Smooth muscle cell (in vitro differentiated cells): ENCODE results near the gene LRRK1. TPM values are rescaled to one million over a fixed set of nuclear protein-coding genes. Genes with fewer than 3 reads are reported as not detected.

Source experiments
- DNase-seq: peaks from one replicate; lab custom pipeline; 2025; ENCODE audit not compliant: unreplicated experiment; lab: John Stamatoyannopoulos, UW
- H2AFZ ChIP-seq: fragments of 200-600 bp; sonication (generic); 2 replicates; pipeline ENCODE4 v1.6.0; 2016; ENCODE audit warnings: antibody characterized with exemption, low read depth, mild to moderate bottlenecking
- H3F3A ChIP-seq: fragments of 200-600 bp; sonication (generic); 2 replicates; pipeline ENCODE4 v1.6.0; 2017; ENCODE audit warnings: antibody characterized with exemption, low read depth
- H3K27ac ChIP-seq: fragments of 200-600 bp; sonication (generic); 2 replicates; pipeline ENCODE4 v1.5.1; 2016; ENCODE audit warnings: low read depth, mild to moderate bottlenecking
- H3K27me3 ChIP-seq: fragments of 200-600 bp; sonication (generic); 2 replicates; pipeline ENCODE4 v1.6.1; 2016; ENCODE audit warnings: low read depth, mild to moderate bottlenecking
- H3K36me3 ChIP-seq: fragments of 200-600 bp; sonication (generic); 2 replicates; pipeline ENCODE4 v1.5.1; 2016; ENCODE audit warnings: low read depth
- H3K4me1 ChIP-seq: fragments of 200-600 bp; sonication (generic); 2 replicates; pipeline ENCODE4 v1.5.1; 2016; ENCODE audit warnings: low read depth
- H3K4me2 ChIP-seq: fragments of 200-600 bp; sonication (generic); 2 replicates; pipeline ENCODE4 v1.6.0; 2016; ENCODE audit warnings: mild to moderate bottlenecking
- H3K4me3 ChIP-seq: fragments of 200-600 bp; sonication (generic); 2 replicates; pipeline ENCODE4 v1.5.1; 2016; ENCODE audit warnings: mild to moderate bottlenecking
- H3K79me2 ChIP-seq: fragments of 200-600 bp; sonication (generic); 2 replicates; pipeline ENCODE4 v1.6.0; 2016; ENCODE audit warnings: low read depth, mild to moderate bottlenecking
- H3K9ac ChIP-seq: fragments of 200-600 bp; sonication (generic); 2 replicates; pipeline ENCODE4 v1.6.0; 2016; ENCODE audit warnings: low read depth
- H3K9me3 ChIP-seq: fragments of 200-600 bp; sonication (generic); replicated peaks from 2 replicates; pipeline ENCODE4 v1.5.1; 2016; ENCODE audit warnings: low read depth
- H4K20me1 ChIP-seq: fragments of 200-600 bp; sonication (generic); 2 replicates; pipeline ENCODE4 v1.6.0; 2016; ENCODE audit warnings: low read depth
- WGBS: methylation state at CpG from one replicate; pipeline ENCODE4 v1.1.7; 2016; ENCODE audit warnings: low lambda C conversion rate; 5-methylcytosine and 5-hydroxymethylcytosine counted together
- polyA plus RNA-seq: library from polyadenylated mRNA; unstranded; fragments of >200 nt; fragmentation: Nextera tagmentation; extraction: Ambion mirVana; gene quantifications from 2 replicates; pipeline ENCODE4 v1.2.1, GENCODE V29; 2016
- total RNA-seq: library from RNA; depleted of rRNA; stranded (reverse); fragments of >200 nt; gene quantifications from 2 replicates; pipeline ENCODE4 v1.2.3, GENCODE V29; 2014
- TF ChIP-seq, protein P1 (sequence below): fragments of 200-600 bp; sonication (generic); IDR thresholded peaks from 2 replicates; pipeline ENCODE4 v1.5.1; 2017; ENCODE audit warnings: borderline replicate concordance, mild to moderate bottlenecking, antibody characterized with exemption; ENCODE audit not compliant: insufficient read depth, poor library complexity, severe bottlenecking

LRRK1 gene
- total and polyA plus RNA-seq, 2 experiments from 2014 or later, result 1.1 to 1.6 TPM

DNA sequence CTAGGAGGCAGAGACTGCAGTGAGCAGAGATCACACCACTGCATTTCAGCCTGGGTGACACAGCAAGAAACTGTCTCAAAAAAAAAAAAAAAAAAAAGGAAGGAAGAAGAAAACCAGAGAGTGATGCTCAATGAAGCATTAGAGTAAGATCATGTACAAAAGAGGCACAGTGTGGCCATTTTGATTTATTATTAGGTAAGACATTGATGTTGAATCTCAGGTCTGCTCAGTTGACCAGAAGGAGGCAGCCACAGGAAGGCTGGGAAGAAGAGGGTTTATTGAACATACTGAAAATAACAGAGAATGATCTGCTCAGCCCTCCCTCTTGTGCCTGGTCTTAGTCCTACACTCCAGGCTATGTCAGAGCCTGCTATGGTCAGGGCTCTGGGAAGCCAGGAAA lies 15.6 kb downstream of the LRRK1 start:
- H3K27me3 ChIP-seq, result no peaks in the 10 kb centered on the region
- no peaks in the 10 kb centered on the region for H3K79me2 ChIP-seq
- no peak for DNase-seq
- no peaks in the 10 kb centered on the region for H4K20me1 ChIP-seq
- no peak overlapping the region for H3K4me3 ChIP-seq
- H3K9ac ChIP-seq, result no peak overlapping the region
- no peak overlapping the region for H3K4me2 ChIP-seq
- TF ChIP-seq, protein P1, sequence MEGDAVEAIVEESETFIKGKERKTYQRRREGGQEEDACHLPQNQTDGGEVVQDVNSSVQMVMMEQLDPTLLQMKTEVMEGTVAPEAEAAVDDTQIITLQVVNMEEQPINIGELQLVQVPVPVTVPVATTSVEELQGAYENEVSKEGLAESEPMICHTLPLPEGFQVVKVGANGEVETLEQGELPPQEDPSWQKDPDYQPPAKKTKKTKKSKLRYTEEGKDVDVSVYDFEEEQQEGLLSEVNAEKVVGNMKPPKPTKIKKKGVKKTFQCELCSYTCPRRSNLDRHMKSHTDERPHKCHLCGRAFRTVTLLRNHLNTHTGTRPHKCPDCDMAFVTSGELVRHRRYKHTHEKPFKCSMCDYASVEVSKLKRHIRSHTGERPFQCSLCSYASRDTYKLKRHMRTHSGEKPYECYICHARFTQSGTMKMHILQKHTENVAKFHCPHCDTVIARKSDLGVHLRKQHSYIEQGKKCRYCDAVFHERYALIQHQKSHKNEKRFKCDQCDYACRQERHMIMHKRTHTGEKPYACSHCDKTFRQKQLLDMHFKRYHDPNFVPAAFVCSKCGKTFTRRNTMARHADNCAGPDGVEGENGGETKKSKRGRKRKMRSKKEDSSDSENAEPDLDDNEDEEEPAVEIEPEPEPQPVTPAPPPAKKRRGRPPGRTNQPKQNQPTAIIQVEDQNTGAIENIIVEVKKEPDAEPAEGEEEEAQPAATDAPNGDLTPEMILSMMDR, result no peak
- no peak overlapping the region for H3K27ac ChIP-seq
- H3K9me3 ChIP-seq, result no peaks in the 10 kb centered on the region
- H3K4me1 ChIP-seq, result no peaks in the 10 kb centered on the region
- H2AFZ ChIP-seq, result no peak overlapping the region
- no peaks in the 10 kb centered on the region for H3K36me3 ChIP-seq
- H3F3A ChIP-seq, result no peaks in the 10 kb centered on the region

DNA sequence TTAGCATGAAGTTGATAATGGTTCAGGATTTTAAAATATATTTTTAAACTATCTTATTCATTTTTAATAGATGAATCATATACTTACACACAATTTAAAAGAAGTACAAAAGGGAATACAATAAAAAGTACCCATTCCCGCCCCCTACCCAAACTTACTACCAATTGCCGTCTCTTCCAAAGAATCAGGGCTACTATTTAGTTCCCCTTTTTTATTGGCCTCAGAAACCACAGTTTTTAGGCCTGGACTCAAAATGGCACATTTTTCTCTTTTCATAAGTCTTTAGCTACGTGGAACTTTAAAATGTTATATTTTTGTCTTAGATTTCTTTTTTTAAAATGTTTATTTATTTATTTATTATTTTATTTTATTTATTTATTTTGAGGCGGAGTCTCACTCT lies 18.0 kb downstream of the LRRK1 start:
- no peaks in the 10 kb centered on the region for H3K4me1 ChIP-seq
- H3K27me3 ChIP-seq, result no peaks in the 10 kb centered on the region
- H3K9ac ChIP-seq, result no peak overlapping the region
- no peak overlapping the region for H3K27ac ChIP-seq
- no peak overlapping the region for H3K4me2 ChIP-seq
- DNase-seq, result no peak
- no peaks in the 10 kb centered on the region for H3F3A ChIP-seq
- no peaks in the 10 kb centered on the region for H4K20me1 ChIP-seq
- H2AFZ ChIP-seq, result no peak overlapping the region
- TF ChIP-seq, protein P1, result no peak
- WGBS, result 94% methylated on average over 4 of the region's 4 CpGs
- H3K36me3 ChIP-seq, result no peaks in the 10 kb centered on the region
- H3K79me2 ChIP-seq, result no peaks in the 10 kb centered on the region
- no peaks in the 10 kb centered on the region for H3K9me3 ChIP-seq
- H3K4me3 ChIP-seq, result no peak overlapping the region

DNA sequence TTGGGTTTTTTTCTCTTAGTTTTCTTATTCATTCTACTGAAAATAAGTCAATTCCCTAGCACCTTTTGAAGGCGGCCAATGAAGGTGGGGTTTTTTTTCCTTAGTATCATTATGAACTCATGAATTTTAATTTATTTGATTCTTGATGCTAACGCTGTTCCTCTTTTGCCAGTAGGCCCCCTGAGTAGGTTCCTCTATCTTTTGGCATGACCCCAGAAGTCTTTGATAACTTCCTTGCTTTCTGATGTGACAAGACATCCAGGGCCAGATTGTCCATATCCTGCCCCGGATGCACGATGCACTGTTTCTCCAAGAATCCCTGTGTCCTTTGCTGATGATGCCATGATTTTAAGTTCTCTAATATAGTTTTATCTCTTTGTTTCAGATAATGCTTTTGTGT lies 20.6 kb downstream of the LRRK1 start:
- no peaks in the 10 kb centered on the region for H3F3A ChIP-seq
- H3K36me3 ChIP-seq, result no peaks in the 10 kb centered on the region
- no peaks in the 10 kb centered on the region for H3K79me2 ChIP-seq
- no peak overlapping the region for H3K4me2 ChIP-seq
- no peak overlapping the region for H2AFZ ChIP-seq
- H3K27ac ChIP-seq, result no peak overlapping the region
- no peak overlapping the region for H3K4me3 ChIP-seq
- H3K27me3 ChIP-seq, result no peaks in the 10 kb centered on the region
- TF ChIP-seq, protein P1, result no peak
- no peaks in the 10 kb centered on the region for H3K9me3 ChIP-seq
- no peak overlapping the region for H3K9ac ChIP-seq
- H4K20me1 ChIP-seq, result no peaks in the 10 kb centered on the region
- WGBS, result 95% methylated on average over 4 of the region's 4 CpGs
- H3K4me1 ChIP-seq, result no peaks in the 10 kb centered on the region
- DNase-seq, result no peak

DNA sequence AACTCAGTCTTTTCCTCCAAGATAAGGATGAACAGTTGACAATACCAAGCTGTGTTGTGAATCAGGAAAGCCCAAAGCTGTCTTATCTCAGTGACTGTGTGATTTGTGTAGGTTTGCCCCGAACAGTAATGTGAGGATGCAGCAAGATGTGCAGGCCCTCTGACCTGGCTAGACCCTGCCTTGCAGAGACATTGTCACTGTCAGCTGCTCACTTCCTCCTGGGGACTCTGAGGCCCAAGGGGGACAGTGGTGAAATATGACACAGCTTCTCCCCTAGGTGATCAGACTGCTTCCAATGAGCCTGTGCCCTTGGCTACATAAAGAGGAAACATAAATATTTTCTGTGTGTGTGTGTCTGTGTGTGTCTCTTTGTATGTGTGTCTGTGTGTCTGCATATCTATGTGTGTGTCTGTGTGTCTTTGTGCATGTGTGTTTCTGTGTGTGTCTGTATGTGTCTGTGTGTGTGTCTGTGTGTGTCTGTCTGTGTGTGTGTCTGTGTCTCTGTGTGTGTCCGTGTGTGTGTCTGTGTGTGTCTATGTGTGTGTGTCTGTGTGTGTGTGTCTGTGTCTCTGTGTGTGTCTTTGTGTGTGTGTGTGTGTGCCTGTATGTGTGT lies 21.7 kb downstream of the LRRK1 start:
- Histone ChIP-seq H3K4me2 (no peak overlapping the region), H3K27me3 (no peaks in the 10 kb centered on the region), H3F3A (no peaks in the 10 kb centered on the region), H3K4me1 (no peaks in the 10 kb centered on the region), H3K9ac (no peak overlapping the region), H3K79me2 (no peaks in the 10 kb centered on the region), H3K27ac (no peak overlapping the region), H3K4me3 (no peak overlapping the region), H4K20me1 (no peaks in the 10 kb centered on the region), H2AFZ (no peak overlapping the region), H3K9me3 (no peaks in the 10 kb centered on the region), H3K36me3 (no peaks in the 10 kb centered on the region)
- TF ChIP-seq, protein P1, result no peak
- no peak for DNase-seq
- WGBS, result 67% methylated on average over 2 of the region's 2 CpGs
